Fibroblast of mammary gland (primary cell): ENCODE data around the gene KIAA0319L.
"Not testable (repeated sequence)": the region's sequence is repeated elsewhere in the genome, so short reads cannot be mapped to it uniquely, and the experiment has no call there.

Experiments
- DNase-seq: peaks from one replicate; pipeline ENCODE4 v3.0.0-alpha.2; 2010; ENCODE audit warnings: low read depth
- H3K4me3 ChIP-seq: 2 replicates; pipeline ENCODE4 v1.5.1; 2011; ENCODE audit warnings: low read depth, mild to moderate bottlenecking, low read length, moderate library complexity; ENCODE audit not compliant: control insufficient read depth
- CTCF ChIP-seq: conservative IDR thresholded peaks from 2 replicates; pipeline ENCODE4 v1.5.1; 2011; ENCODE audit warnings: low read depth, low read length, inconsistent platforms; ENCODE audit not compliant: control insufficient read depth, insufficient read depth

Gene KIAA0319L

GRCh38 chr1:35590476-35591040 lies 33.4 kb upstream of the KIAA0319L start:
- TF ChIP-seq CTCF, result no peak
- H3K4me3 ChIP-seq, result no peak overlapping the region
- no peak for DNase-seq

GRCh38 chr1:35589516-35590427 lies 32.6 kb upstream of the KIAA0319L start:
- no peak for TF ChIP-seq CTCF
- no peak for DNase-seq
- no peak overlapping the region for H3K4me3 ChIP-seq

GRCh38 chr1:35588197-35588910 lies 31.2 kb upstream of the KIAA0319L start:
- no peak for TF ChIP-seq CTCF
- no peak overlapping the region for H3K4me3 ChIP-seq
- no peak for DNase-seq

- DNase-seq, result no peak
- no peak for TF ChIP-seq CTCF
- no peak overlapping the region for H3K4me3 ChIP-seq
These were observed 30.5 kb upstream of the KIAA0319L start for GRCh38 chr1:35587736-35588135.

- H3K4me3 ChIP-seq, result no peak overlapping the region
- TF ChIP-seq CTCF, result no peak
- no peak for DNase-seq
These were observed 29.6 kb upstream of the KIAA0319L start for GRCh38 chr1:35586808-35587207.

- H3K4me3 ChIP-seq, DNase-seq: not testable (repeated sequence)
These were observed 28.6 kb upstream of the KIAA0319L start for GRCh38 chr1:35585805-35586204.

DNA sequence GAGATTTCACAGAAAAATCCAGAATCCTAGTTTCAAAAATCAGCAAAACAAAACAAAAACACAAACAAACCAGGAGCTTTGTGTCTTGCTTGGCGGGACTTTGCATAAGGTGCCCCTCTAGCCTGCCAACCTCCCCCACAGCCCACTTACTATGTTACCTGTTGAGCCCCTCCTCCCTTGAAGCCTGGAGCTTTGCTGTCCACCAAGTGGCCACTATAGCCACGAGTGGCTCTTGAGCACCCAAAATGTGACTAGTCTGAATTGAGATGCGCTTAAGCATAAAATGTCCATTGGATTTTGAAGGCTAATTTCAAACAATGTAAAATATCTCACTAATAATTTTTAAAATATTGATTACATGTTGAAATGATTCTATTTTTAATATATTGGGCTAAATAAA lies 28.1 kb upstream of the KIAA0319L start:
- no peak for TF ChIP-seq CTCF
- no peak overlapping the region for H3K4me3 ChIP-seq
- DNase-seq, result no peak

DNA sequence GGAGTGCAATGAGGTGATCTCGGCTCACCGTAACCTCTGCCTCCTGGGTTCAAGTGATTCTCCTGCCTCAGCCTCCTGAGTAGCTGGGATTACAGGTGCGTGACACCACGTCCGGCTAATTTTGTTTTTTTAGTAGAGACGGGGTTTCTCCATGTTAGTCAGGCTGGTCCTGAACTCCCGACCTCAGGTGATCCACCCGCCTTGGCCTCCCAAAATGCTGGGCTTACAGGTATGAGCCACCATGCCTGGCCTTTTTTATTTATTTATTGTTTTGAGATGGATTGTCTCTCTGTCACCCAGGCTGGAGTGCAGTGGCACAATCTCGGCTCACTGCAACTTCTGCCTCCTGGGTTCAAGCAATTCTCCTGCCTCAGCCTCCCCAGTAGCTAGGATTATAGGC lies 24.4 kb upstream of the KIAA0319L start:
- not testable (repeated sequence) for DNase-seq, H3K4me3 ChIP-seq
